GM21367 (cell line): ENCODE measurements around the gene GNPTAB.
"Not testable (repeated sequence)": the region's sequence is repeated elsewhere in the genome, so short reads cannot be mapped to it uniquely, and the experiment has no call there.

Experiments used
- ATAC-seq: cut with Tn5 transposase; IDR thresholded peaks from one replicate; pipeline ENCODE4 v1.9.1; 2021; ENCODE audit not compliant: unreplicated experiment

The GNPTAB gene

GRCh38 chr12:101740980-101741379 is 89.8 kb downstream of the GNPTAB start:
- ATAC-seq = no peak

DNA sequence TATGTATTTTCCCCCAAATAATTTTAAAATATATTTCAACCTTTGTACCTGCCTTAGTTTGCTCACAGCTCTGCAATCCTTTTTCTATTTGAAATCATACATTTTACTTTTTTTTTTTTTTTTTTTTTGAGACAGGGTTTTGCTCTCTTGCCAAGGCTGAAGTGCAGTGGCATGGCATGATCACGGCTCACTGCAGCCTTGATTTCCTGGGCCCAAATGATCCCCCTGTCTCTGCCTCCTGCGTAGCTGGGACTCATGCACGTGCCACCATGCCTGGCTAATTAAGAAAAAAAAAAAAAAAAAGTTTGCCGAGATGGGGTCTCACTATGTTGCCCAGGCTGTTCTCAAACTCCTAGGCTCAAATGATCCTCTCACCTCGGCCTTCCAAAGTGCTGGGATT is 90.2 kb downstream of the GNPTAB start:
- ATAC-seq = no peak

DNA sequence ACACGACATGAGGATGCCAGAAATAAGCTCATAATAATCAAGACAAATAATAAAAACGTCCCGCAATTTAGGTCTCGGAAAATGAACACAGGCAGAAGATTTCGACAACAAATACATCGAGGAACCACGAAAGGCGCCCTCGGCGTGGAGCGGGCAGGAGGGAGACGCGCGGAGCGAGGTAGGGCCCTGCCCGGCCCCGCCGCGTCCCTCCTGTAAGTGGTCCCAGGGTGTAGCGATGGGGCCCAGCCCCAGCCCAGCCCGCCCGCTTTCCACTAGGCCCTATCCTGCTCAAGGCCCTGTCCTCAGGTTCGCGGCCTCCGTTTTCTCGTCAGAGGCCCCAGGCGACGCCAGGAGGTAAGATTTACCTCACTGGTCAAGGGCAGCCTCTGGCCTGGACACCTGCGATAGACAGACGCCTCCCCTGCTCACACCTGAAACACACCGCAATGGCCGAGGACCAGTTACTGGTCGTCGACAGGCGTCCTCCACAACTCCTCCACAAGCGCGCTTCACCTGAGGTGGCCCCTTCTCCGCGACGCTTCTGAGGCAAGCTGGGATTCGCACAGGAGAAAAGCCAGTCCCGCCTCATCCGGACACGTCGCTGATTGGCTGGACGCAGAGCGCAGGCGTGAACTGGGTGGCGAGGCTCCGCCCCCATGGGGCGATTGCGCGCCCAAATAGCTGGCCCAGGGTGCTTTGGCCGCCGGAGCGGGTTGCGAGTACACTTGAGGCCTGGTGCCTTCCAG is 91.7 kb downstream of the GNPTAB start, which contains the start of gene SYCP3:
Gene SYCP3, minus strand, starts transcription at position 543 of the 746 bp plus-strand sequence. CDS start 1,527 bp downstream, outside the sequence.
- ATAC-seq = no peak

DNA sequence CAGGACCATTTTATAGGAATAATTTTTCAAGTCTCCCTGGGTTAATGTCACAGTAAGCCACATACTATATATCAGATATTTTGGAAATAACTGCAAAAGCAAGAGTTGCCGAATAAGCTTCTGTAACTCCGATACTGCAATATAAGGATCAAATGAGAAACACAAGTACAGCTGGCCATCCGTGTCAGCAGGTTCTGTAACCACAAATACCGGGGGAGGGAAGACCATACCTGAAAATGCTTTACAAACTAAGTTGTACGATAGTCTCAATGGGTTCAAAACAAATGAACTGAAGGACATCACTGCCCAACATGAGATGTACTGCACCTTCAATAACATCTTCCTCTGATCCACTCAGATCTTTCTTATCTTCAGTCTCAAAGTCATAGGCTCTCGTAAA is 93.3 kb downstream of the GNPTAB start:
- ATAC-seq = no peak

DNA sequence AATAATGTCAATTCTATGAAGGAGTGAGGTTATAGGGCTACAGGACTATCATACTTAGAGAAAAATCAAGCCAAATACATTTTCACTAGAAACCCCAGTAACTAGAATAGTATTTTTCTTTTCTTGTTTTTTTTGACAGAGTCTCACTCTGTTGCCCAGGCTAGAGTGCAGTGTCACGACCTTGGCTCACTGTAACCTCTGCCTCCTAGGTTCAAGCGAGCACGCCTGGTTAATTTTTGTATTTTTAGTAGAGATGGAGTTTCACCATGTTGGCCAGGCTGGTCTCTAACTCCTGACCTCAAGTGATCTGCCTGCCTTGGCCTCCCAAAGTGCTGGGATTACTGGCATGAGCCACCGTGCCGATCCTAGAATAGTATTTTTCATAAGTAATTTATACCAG is 96.3 kb downstream of the GNPTAB start:
- not testable (repeated sequence) for ATAC-seq

GRCh38 chr12:101733166-101733565 is 97.6 kb downstream of the GNPTAB start:
- ATAC-seq = no peak

DNA sequence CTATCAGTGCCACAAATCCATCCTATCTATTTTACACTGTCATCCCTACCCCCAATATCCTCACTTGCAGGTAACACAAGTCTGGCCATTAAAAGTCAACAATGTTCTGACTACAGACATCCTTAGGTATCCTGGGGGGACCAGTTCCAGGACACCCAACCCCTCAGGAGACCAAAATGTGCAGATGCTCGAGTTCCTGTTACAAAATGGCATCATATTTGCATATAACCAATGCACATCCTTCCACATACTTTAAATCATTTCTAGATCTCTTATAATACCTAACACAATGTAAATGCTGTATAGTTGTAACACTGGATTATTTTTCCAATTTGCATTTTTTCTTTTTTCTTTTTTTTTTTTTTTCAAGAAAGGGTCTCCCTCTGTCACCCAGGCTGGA is 98.4 kb downstream of the GNPTAB start:
- ATAC-seq = no peak

DNA sequence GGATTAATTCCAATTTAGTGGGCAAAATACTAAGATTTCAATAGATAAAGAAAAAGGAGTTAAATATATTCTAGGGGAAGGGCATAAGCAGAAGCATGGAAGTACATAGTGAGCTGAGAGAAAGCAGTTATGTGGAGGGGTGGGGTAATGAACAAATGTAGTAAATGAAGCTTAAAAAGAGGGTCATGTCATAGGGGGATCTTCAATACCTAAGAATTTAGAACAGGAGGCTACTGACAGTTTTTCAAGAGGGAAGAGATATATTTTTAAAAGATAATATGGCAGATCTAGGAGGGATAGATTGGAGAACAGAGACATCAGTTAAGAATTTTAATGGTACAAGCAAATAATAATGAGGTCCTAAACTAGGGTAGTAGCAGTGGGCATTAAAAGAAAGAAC is 100.9 kb downstream of the GNPTAB start:
- ATAC-seq = no peak

- ATAC-seq = no peak
Measured at GRCh38 chr12:101727098-101727497, 103.7 kb downstream of the GNPTAB start.

DNA sequence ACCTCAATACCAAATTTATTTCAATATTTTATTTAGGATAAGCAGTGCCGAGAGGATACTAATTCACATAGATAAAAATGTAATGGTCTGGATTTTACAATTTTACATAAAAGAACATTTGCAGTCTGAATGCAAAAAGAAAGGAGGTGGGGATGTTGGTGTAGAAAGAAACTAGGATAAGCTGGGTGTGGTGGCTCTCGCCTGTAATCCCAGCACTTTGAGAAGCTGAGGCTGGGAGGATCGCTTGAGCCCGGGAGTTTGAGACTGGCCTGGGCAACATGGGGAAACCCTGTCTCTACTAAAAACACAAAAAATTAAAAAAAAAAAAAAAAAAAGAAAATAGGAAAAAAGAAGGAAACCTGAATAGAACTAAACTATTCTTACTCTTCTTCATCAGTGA is 108.4 kb downstream of the GNPTAB start:
- ATAC-seq = no peak

- no peak for ATAC-seq
Measured at GRCh38 chr12:101720118-101720517, 110.6 kb downstream of the GNPTAB start.

GRCh38 chr12:101719566-101719965 is 111.2 kb downstream of the GNPTAB start:
- no peak for ATAC-seq

GRCh38 chr12:101714877-101715444 is 115.8 kb downstream of the GNPTAB start:
- ATAC-seq = no peak

- no peak for ATAC-seq
Measured at GRCh38 chr12:101713930-101714329, 116.8 kb downstream of the GNPTAB start.

GRCh38 chr12:101713059-101713682 is 117.6 kb downstream of the GNPTAB start:
- ATAC-seq = no peak

GRCh38 chr12:101710288-101710687 is 120.5 kb downstream of the GNPTAB start:
- no peak for ATAC-seq

DNA sequence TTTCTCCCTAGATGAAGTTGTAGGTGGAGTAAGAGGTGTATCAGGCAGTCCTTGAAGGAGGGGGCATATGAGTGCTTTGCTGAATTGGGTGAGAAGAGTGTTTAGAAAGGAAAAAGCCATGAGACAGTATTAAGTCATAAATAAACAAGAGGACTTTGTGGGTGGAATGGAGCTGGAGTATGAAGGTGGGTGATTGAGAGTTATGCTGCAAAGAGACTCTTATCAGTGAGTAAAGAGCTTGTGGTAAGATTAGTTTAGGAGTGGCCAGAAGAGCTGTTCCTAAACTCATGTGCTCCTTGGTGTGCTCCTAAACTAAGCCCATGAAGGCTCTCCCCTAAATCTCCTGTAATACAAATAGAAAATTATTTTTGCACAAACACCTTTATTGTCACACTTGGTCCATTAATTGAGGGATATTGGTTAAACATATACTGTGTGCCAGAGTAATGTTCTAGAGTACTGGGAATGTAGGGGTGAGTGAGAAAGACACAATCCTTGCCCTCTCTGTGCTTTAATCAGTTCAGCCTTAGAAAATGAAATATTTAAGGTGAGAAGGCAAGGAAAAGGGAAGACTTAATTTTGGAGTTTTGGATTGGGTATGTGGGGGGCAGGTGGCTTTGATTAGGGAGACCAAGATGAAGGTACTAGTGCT is 123.5 kb downstream of the GNPTAB start:
- no peak for ATAC-seq

GRCh38 chr12:101706403-101706802 is 124.4 kb downstream of the GNPTAB start:
- no peak for ATAC-seq

- no peak for ATAC-seq
Measured at GRCh38 chr12:101703487-101703886, 127.3 kb downstream of the GNPTAB start.

DNA sequence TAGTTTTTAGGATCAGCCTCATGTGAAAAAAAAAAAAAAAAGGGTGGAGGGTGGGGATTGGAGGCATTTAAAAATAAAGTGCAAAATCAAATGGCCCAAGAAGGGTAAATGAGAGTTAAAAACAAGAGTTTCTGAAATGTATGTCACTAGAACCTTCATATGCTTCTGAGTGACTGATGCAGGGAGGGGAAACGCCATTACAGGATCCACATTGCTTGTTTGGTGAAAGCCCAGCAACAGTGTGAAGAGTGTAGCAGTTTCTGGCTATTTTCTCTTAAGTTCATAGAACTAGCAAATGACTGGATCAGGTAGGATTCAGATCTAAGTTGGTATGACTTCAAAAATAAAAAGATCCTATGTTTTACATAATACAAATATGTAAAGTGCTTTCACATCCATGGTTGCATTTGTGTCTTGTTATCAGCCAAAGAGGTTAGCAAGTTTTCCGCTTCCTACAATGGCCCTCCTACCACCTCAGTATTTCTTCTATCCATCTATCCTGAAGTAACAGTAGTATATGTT is 130.4 kb downstream of the GNPTAB start:
- ATAC-seq = no peak

DNA sequence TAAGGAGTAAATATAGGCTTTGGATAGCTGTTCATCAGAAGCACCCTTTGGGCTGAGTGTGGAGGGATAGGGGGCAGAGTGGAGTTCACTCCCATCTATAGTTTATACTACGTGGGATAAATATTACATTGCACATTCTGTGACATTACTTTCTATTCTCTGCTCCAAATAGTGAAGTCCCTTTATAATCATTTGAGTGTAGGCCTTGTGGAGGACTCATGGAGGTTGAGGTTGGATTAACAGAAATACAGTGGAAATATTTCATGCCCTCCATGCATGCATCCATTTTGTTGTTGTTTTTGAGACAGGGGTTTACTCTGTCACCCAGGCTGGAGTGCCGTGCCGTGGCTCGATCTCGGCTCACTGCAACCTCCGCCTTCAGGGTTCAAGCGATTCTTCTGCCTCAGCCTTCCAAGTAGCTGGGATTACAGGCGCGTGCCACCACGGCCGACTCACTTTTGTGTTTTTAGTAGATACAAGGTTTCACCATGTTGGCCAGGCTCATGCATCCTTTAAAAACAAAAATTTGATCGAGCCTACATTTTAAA is 131.9 kb downstream of the GNPTAB start:
- ATAC-seq = no peak
